ENCODE data around the gene CTNNA2. TPM values are rescaled to one million over a fixed set of nuclear protein-coding genes. Genes with fewer than 3 reads are reported as not detected.
A peak's percentile ranks its signal among the peaks of the same experiment; 100 is the strongest.

Gene CTNNA2
- total RNA-seq, 1 experiment from 2014 or later: 0.02 TPM

GRCh38 chr2:79850912-79851311 lies 338.1 kb downstream of the CTNNA2 start:
- no peak for DNase-seq (ENCODE audit: low read depth)

GRCh38 chr2:79855264-79856006 lies 342.6 kb downstream of the CTNNA2 start:
- no peak for DNase-seq (ENCODE audit: low read depth)

- no peak for DNase-seq (ENCODE audit: low read depth)
Measured at GRCh38 chr2:79857888-79858287, 345.0 kb downstream of the CTNNA2 start.

- peak; percentile 9 for DNase-seq (ENCODE audit: low read depth)
Measured at GRCh38 chr2:79860228-79861058, 347.6 kb downstream of the CTNNA2 start.

- DNase-seq (ENCODE audit: low read depth): no peak
Measured at GRCh38 chr2:79861059-79861374, 348.2 kb downstream of the CTNNA2 start.

- DNase-seq (ENCODE audit: low read depth): no peak
Measured at GRCh38 chr2:79862756-79863155, 349.9 kb downstream of the CTNNA2 start.

GRCh38 chr2:79872656-79873055 lies 359.8 kb downstream of the CTNNA2 start:
- no peak for DNase-seq (ENCODE audit: low read depth)

- no peak for DNase-seq (ENCODE audit: low read depth)
Measured at GRCh38 chr2:79874015-79874414, 361.2 kb downstream of the CTNNA2 start.

- DNase-seq (ENCODE audit: low read depth): peak; percentile 4
Measured at GRCh38 chr2:79876430-79876829, 363.6 kb downstream of the CTNNA2 start.

GRCh38 chr2:79882548-79882947 lies 369.7 kb downstream of the CTNNA2 start:
- DNase-seq (ENCODE audit: low read depth): no peak

- peak; percentile 46 for DNase-seq (ENCODE audit: low read depth)
Measured at GRCh38 chr2:79887747-79888374, 375.0 kb downstream of the CTNNA2 start.

- no peak for DNase-seq (ENCODE audit: low read depth)
Measured at GRCh38 chr2:79892123-79892522, 379.3 kb downstream of the CTNNA2 start.

- no peak for DNase-seq (ENCODE audit: low read depth)
Measured at GRCh38 chr2:79899196-79899595, 386.3 kb downstream of the CTNNA2 start.

GRCh38 chr2:79901161-79901560 lies 388.3 kb downstream of the CTNNA2 start:
- DNase-seq (ENCODE audit: low read depth): no peak

GRCh38 chr2:79903222-79904000 lies 390.6 kb downstream of the CTNNA2 start:
- DNase-seq (ENCODE audit: low read depth): peak; percentile 5

- DNase-seq (ENCODE audit: low read depth): no peak
Measured at GRCh38 chr2:79906139-79906890, 393.5 kb downstream of the CTNNA2 start.

- no peak for DNase-seq (ENCODE audit: low read depth)
Measured at GRCh38 chr2:79909521-79909920, 396.7 kb downstream of the CTNNA2 start.

GRCh38 chr2:79910643-79911042 lies 397.8 kb downstream of the CTNNA2 start:
- no peak for DNase-seq (ENCODE audit: low read depth)

GRCh38 chr2:79915455-79915854 lies 402.6 kb downstream of the CTNNA2 start:
- DNase-seq (ENCODE audit: low read depth): no peak

- DNase-seq (ENCODE audit: low read depth): no peak
Measured at GRCh38 chr2:79916285-79916684, 403.4 kb downstream of the CTNNA2 start.

- DNase-seq (ENCODE audit: low read depth): no peak
Measured at GRCh38 chr2:79920512-79921076, 407.7 kb downstream of the CTNNA2 start.

All from M059J (cell line).